Lung (tissue), 12 donors: ENCODE results near the gene RPL27A. TPM values are rescaled to one million over a fixed set of nuclear protein-coding genes. Genes with fewer than 3 reads are reported as not detected.

Source experiments
- ATAC-seq: fragments of 200-7000 bp; cut with Tn5 transposase; one replicate; pipeline ENCODE4 v1.9.1; 2020; ENCODE audit warnings: moderate number of reproducible peaks; ENCODE audit not compliant: insufficient read depth, low FRiP score
- DNase-seq, 3 donors: peaks; one replicate each; pipeline ENCODE4 v3.0.0-alpha.2; 2013 to 2017
- H3K27ac ChIP-seq, 2 donors: one replicate each; pipeline ENCODE4 v1.5.1; 2013; ENCODE audit warnings: mild to moderate bottlenecking in 2 of 2, moderate library complexity in 2 of 2, control low read depth in 1 of 2, inconsistent platforms in 1 of 2, low read depth in 1 of 2, low read length in 1 of 2
- H3K27me3 ChIP-seq, 3 donors: one replicate each; pipeline ENCODE4 v1.5.1; 2013; ENCODE audit warnings: low read length in 2 of 3; ENCODE audit not compliant: control insufficient read depth in 3 of 3, insufficient read depth in 3 of 3
- H3K36me3 ChIP-seq, 4 donors: one replicate each; pipeline ENCODE4 v1.5.1; 2013; ENCODE audit warnings: low read length in 4 of 4, mild to moderate bottlenecking in 1 of 4, moderate library complexity in 1 of 4; ENCODE audit not compliant: control insufficient read depth in 4 of 4, insufficient read depth in 4 of 4
- H3K4me1 ChIP-seq, 5 donors: one replicate each; pipeline ENCODE4 v1.5.1; 2013; ENCODE audit warnings: low read length in 5 of 5, mild to moderate bottlenecking in 2 of 5, moderate library complexity in 1 of 5; ENCODE audit not compliant: control insufficient read depth in 5 of 5, insufficient read depth in 5 of 5
- H3K4me3 ChIP-seq: one replicate; pipeline ENCODE4 v1.5.1; 2013; ENCODE audit warnings: mild to moderate bottlenecking, control low read depth, moderate library complexity
- H3K9ac ChIP-seq, 2 donors: one replicate each; pipeline ENCODE4 v1.5.1; 2013; ENCODE audit warnings: low read length in 2 of 2, control low read depth in 1 of 2; ENCODE audit not compliant: insufficient read depth in 1 of 2
- H3K9me3 ChIP-seq, 4 donors: one replicate each; pipeline ENCODE4 v1.5.1; 2013; ENCODE audit warnings: low read length in 3 of 4, mild to moderate bottlenecking in 1 of 4, moderate library complexity in 1 of 4; ENCODE audit not compliant: control insufficient read depth in 4 of 4, insufficient read depth in 3 of 4
- CTCF ChIP-seq: IDR thresholded peaks from 2 replicates; pipeline ENCODE4 v1.5.1; 2012; ENCODE audit warnings: mild to moderate bottlenecking; ENCODE audit errors: control extremely low read depth, extremely low read depth
- WGBS, 2 donors: extraction: QIAGEN DNeasy Blood & Tissue Kit; methylation state at CpG; one replicate each; pipeline ENCODE4 v1.1.7; 2013; 5-methylcytosine and 5-hydroxymethylcytosine counted together
- polyA plus RNA-seq, 2 donors: library from polyadenylated mRNA; stranded (reverse); fragments of 200-250 nt; gene quantifications; one replicate each; pipeline ENCODE4 v1.2.1, GENCODE V29; 2013
- total RNA-seq, 2 donors: library from RNA; depleted of rRNA in 1 of 2; stranded (reverse); fragments of >200 nt in 1 of 2; gene quantifications; one replicate each; pipeline ENCODE4 v1.2.1, GENCODE V29; 2014 to 2021
- donor health status: control.
- donor health status: control.
- donor health status: Bipolar disorder and iron deficiency.
- donor health status: healthy.
- donor health status: DM: yes; HTN: yes; CAD: no.

RPL27A gene
- total and polyA plus RNA-seq, 4 donors, result 673 to 4,912 (median 1,413) TPM

GRCh38 chr11:8685306-8685705 lies 2.7 kb downstream of the RPL27A start:
- peaks cover 16 to 31% (median 24%) of the 10 kb centered on the region in 4 donors for H3K36me3 ChIP-seq
- no peaks in the 10 kb centered on the region for H3K9me3 ChIP-seq
- H3K4me3 ChIP-seq, result no peak overlapping the region
- no peak for DNase-seq
- H3K9ac ChIP-seq, result no peak overlapping the region
- no peaks in the 10 kb centered on the region for H3K27me3 ChIP-seq
- no peak for ATAC-seq
- WGBS, 2 donors, result 83 to 85% methylated on average over 7 of the region's 7 CpGs
- H3K4me1 ChIP-seq, result peaks cover 6 to 40% (median 8%) of the 10 kb centered on the region in 5 donors
- TF ChIP-seq CTCF, result no peak
- no peak overlapping the region for H3K27ac ChIP-seq

- ATAC-seq (no peak), DNase-seq (no peak)
- Histone ChIP-seq H3K27ac (no peak overlapping the region), H3K36me3 (peaks cover 16 to 31% (median 24%) of the 10 kb centered on the region in 4 donors), H3K9ac (no peak overlapping the region), H3K27me3 (no peaks in the 10 kb centered on the region), H3K4me1 (peaks cover 6 to 40% (median 8%) of the 10 kb centered on the region in 5 donors), H3K9me3 (no peaks in the 10 kb centered on the region), H3K4me3 (no peak overlapping the region)
- WGBS, 2 donors, result 66 to 82% methylated on average over 2 of the region's 2 CpGs
- TF ChIP-seq CTCF, result no peak
These were observed 3.2 kb downstream of the RPL27A start for GRCh38 chr11:8685820-8686219.

- no peaks in the 10 kb centered on the region for H3K27me3 ChIP-seq
- no peak overlapping the region for H3K9ac ChIP-seq
- H3K27ac ChIP-seq, result no peak overlapping the region
- no peak for DNase-seq
- peaks cover 6 to 40% (median 8%) of the 10 kb centered on the region in 5 donors for H3K4me1 ChIP-seq
- peaks cover 16 to 31% (median 24%) of the 10 kb centered on the region in 4 donors for H3K36me3 ChIP-seq
- WGBS, 2 donors, result 91 to 92% methylated on average over 7 of the region's 7 CpGs
- H3K4me3 ChIP-seq, result no peak overlapping the region
- TF ChIP-seq CTCF, result no peak
- no peak for ATAC-seq
- no peaks in the 10 kb centered on the region for H3K9me3 ChIP-seq
These were observed 3.7 kb downstream of the RPL27A start for GRCh38 chr11:8686325-8686724.
